Breast epithelium (tissue), 4 donors: ENCODE results near the gene METTL21A. TPM values are rescaled to one million over a fixed set of nuclear protein-coding genes. Genes with fewer than 3 reads are reported as not detected.
"Not testable (repeated sequence)": the region's sequence is repeated elsewhere in the genome, so short reads cannot be mapped to it uniquely, and the experiment has no call there.

Source experiments
- DNase-seq, 2 donors: peaks; one replicate each; pipeline ENCODE4 v3.0.0-alpha.2; 2019; ENCODE audit warnings: low spot score in 2 of 2
- H3K27ac ChIP-seq, 2 donors: fragments of 200-600 bp; sonication (generic) in 1 of 2; one replicate each; pipeline ENCODE4 v1.5.1; 2016 to 2019; ENCODE audit warnings: mild to moderate bottlenecking in 1 of 2
- H3K27me3 ChIP-seq, 2 donors: fragments of 200-600 bp; sonication (generic) in 1 of 2; one replicate each; pipeline versions ENCODE4 v1.5.1 to v1.6.0; 2017 to 2019; ENCODE audit warnings: control low read depth in 1 of 2, mild to moderate bottlenecking in 1 of 2
- H3K36me3 ChIP-seq: fragments of 200-600 bp; one replicate; pipeline ENCODE4 v1.5.1; 2019
- H3K4me1 ChIP-seq, 2 donors: fragments of 200-600 bp; sonication (generic); one replicate each; pipeline ENCODE4 v1.5.1; 2016 to 2019; ENCODE audit warnings: control low read depth in 1 of 2
- H3K4me3 ChIP-seq, 3 donors: fragments of 200-600 bp; sonication (generic); 1 replicate in 2 of 3; 2 replicates in 1 of 3; pipeline ENCODE4 v1.5.1; 2016 to 2019; ENCODE audit warnings: mild to moderate bottlenecking in 3 of 3, moderate library complexity in 2 of 3
- H3K9me3 ChIP-seq, 2 donors: fragments of 200-600 bp; sonication (generic) in 1 of 2; one replicate each; pipeline ENCODE4 v1.5.1; 2016 to 2019; ENCODE audit warnings: control low read depth in 1 of 2
- CTCF ChIP-seq, 3 donors: fragments of 450-650 bp; IDR thresholded peaks; one replicate each; pipeline ENCODE4 v1.5.1; 2016 to 2017; ENCODE audit warnings: antibody characterized with exemption in 3 of 3, mild to moderate bottlenecking in 3 of 3, moderate library complexity in 3 of 3
- POLR2A ChIP-seq: fragments of 450-650 bp; IDR thresholded peaks from one replicate; pipeline ENCODE4 v1.6.1; 2016; ENCODE audit warnings: antibody characterized with exemption, mild to moderate bottlenecking, moderate library complexity
- POLR2AphosphoS5 ChIP-seq, 3 donors: sonication (generic); formaldehyde crosslinking; IDR thresholded peaks; one replicate each; pipeline ENCODE4 v1.6.1; 2017; ENCODE audit warnings: antibody characterized with exemption in 3 of 3
- intact Hi-C: fragments of 100-400 bp; cut with DNase I; formaldehyde crosslinking; loops from one replicate; pipeline ENCODE4 v1.15.1; 2023; ENCODE audit warnings: low total_unique reads
- total RNA-seq, 3 donors: library from RNA; depleted of rRNA; stranded (reverse); fragments of >200 nt; gene quantifications; one replicate each; pipeline ENCODE4 v1.1.0, GENCODE V29; 2016

METTL21A gene
- total RNA-seq, 3 donors from 2014 or later, result 12.4 to 17.0 (median 13.3) TPM

GRCh38 chr2:207663870-207664545 is 38.8 kb upstream of the METTL21A start:
- intact Hi-C loops, result no loop called here
- Histone ChIP-seq H3K36me3 (no peaks in the 10 kb centered on the region), H3K27me3 (no peaks in the 10 kb centered on the region), H3K27ac (no peak overlapping the region), H3K4me1 (no peaks in the 10 kb centered on the region), H3K4me3 (no peak overlapping the region), H3K9me3 (no peaks in the 10 kb centered on the region)
- TF ChIP-seq POLR2AphosphoS5 (IDR thresholded peaks at IDR 0.05) (no peak), CTCF (IDR thresholded peaks at IDR 0.05) (no peak), POLR2A (no peak)
- no peak for DNase-seq

GRCh38 chr2:207662203-207662602 is 37.0 kb upstream of the METTL21A start:
- no peaks in the 10 kb centered on the region for H3K9me3 ChIP-seq
- no peak for TF ChIP-seq POLR2A
- TF ChIP-seq POLR2AphosphoS5 (IDR thresholded peaks at IDR 0.05), result no peak
- no peak for TF ChIP-seq CTCF (IDR thresholded peaks at IDR 0.05)
- H3K27ac ChIP-seq, result no peak overlapping the region
- intact Hi-C loops, result no loop called here
- DNase-seq, result no peak
- H3K4me1 ChIP-seq, result no peaks in the 10 kb centered on the region
- no peaks in the 10 kb centered on the region for H3K27me3 ChIP-seq
- no peaks in the 10 kb centered on the region for H3K36me3 ChIP-seq
- no peak overlapping the region for H3K4me3 ChIP-seq

- no peak for TF ChIP-seq POLR2A
- no peak for TF ChIP-seq POLR2AphosphoS5 (IDR thresholded peaks at IDR 0.05)
- no peak for TF ChIP-seq CTCF (IDR thresholded peaks at IDR 0.05)
- H3K4me3 ChIP-seq, result no peak overlapping the region
- no peaks in the 10 kb centered on the region for H3K36me3 ChIP-seq
- H3K27ac ChIP-seq, result no peak overlapping the region
- no peaks in the 10 kb centered on the region for H3K4me1 ChIP-seq
- DNase-seq, result no peak
- intact Hi-C loops, result no loop called here
- no peaks in the 10 kb centered on the region for H3K27me3 ChIP-seq
- H3K9me3 ChIP-seq, result no peaks in the 10 kb centered on the region
Measured at GRCh38 chr2:207660994-207661393, 35.8 kb upstream of the METTL21A start.

GRCh38 chr2:207658156-207658555 is 33.0 kb upstream of the METTL21A start:
- no peaks in the 10 kb centered on the region for H3K4me1 ChIP-seq
- H3K9me3 ChIP-seq, result no peaks in the 10 kb centered on the region
- DNase-seq, result no peak
- H3K36me3 ChIP-seq, result no peaks in the 10 kb centered on the region
- H3K27me3 ChIP-seq, result no peaks in the 10 kb centered on the region
- intact Hi-C loops, result no loop called here
- H3K4me3 ChIP-seq, result no peak overlapping the region
- no peak overlapping the region for H3K27ac ChIP-seq
- TF ChIP-seq POLR2A (no peak), CTCF (IDR thresholded peaks at IDR 0.05) (no peak), POLR2AphosphoS5 (IDR thresholded peaks at IDR 0.05) (no peak)

GRCh38 chr2:207655000-207655399 is 29.8 kb upstream of the METTL21A start:
- H3K4me1 ChIP-seq, result no peaks in the 10 kb centered on the region
- no peaks in the 10 kb centered on the region for H3K27me3 ChIP-seq
- intact Hi-C loops, result no loop called here
- no peak for DNase-seq
- H3K4me3 ChIP-seq, result no peak overlapping the region
- no peak for TF ChIP-seq POLR2A
- TF ChIP-seq CTCF (IDR thresholded peaks at IDR 0.05), result no peak
- TF ChIP-seq POLR2AphosphoS5 (IDR thresholded peaks at IDR 0.05), result no peak
- no peaks in the 10 kb centered on the region for H3K9me3 ChIP-seq
- H3K27ac ChIP-seq, result no peak overlapping the region
- H3K36me3 ChIP-seq, result no peaks in the 10 kb centered on the region

- H3K9me3 ChIP-seq, H3K27me3 ChIP-seq, H3K4me1 ChIP-seq, DNase-seq, H3K36me3 ChIP-seq, intact Hi-C loops, H3K27ac ChIP-seq, H3K4me3 ChIP-seq: not testable (repeated sequence)
Measured at GRCh38 chr2:207646582-207646981, 21.4 kb upstream of the METTL21A start.
